ENCODE results near the gene ASTN1.

- TF ChIP-seq TAF1 (IDR thresholded peaks at IDR 0.05; ENCODE audit: borderline replicate concordance, insufficient read depth, low read length): no peak
- TF ChIP-seq POLR2AphosphoS5 (IDR thresholded peaks at IDR 0.05; ENCODE audit: low read depth, low read length): no peak
Measured at GRCh38 chr1:176852124-176852523, 312.4 kb downstream of the ASTN1 start.
